ENCODE data around the gene RXYLT1.
"Not testable (repeated sequence)": the region's sequence is repeated elsewhere in the genome, so short reads cannot be mapped to it uniquely, and the experiment has no call there.

DNA sequence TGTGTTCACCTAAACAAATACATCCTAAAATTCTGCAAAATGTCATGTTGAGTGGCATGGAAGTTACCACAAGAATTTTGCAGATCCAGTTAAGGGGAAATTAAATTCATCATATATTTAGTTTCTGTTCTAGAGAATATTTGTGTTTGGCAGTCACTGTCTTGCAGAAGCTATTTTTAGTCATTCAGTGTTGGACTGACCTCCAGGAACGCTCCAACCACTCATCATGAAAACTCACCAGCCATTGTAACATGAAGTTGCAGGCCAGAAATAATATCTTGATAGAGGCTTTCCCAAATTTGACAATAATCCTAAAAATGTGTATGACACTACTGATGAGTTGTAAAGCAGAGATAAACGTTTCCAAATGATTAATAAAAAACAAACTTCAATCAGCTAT lies 35.6 kb upstream of the RXYLT1 start:
- not testable (repeated sequence) for TF ChIP-seq SMAD3 (CRISPR knock-in tag; IDR thresholded peaks at IDR 0.05; ENCODE audit: borderline replicate concordance); ETV6 (CRISPR knock-in tag; IDR thresholded peaks at IDR 0.05); FOXK1 (CRISPR knock-in tag; IDR thresholded peaks at IDR 0.05); NFYB (CRISPR knock-in tag; conservative IDR thresholded peaks at IDR 0.05; ENCODE audit: low read depth); TEAD4 (CRISPR knock-in tag; IDR thresholded peaks at IDR 0.05); FOXP1 (CRISPR knock-in tag; IDR thresholded peaks at IDR 0.05; ENCODE audit: borderline replicate concordance); NR3C1 (CRISPR knock-in tag; conservative IDR thresholded peaks at IDR 0.05; ENCODE audit: low read depth); ZNF121 (CRISPR knock-in tag; IDR thresholded peaks at IDR 0.05); JUN (CRISPR knock-in tag; IDR thresholded peaks at IDR 0.05); RELA (CRISPR knock-in tag; IDR thresholded peaks at IDR 0.05; ENCODE audit: borderline replicate concordance)
- TF ChIP-seq, protein P1, sequence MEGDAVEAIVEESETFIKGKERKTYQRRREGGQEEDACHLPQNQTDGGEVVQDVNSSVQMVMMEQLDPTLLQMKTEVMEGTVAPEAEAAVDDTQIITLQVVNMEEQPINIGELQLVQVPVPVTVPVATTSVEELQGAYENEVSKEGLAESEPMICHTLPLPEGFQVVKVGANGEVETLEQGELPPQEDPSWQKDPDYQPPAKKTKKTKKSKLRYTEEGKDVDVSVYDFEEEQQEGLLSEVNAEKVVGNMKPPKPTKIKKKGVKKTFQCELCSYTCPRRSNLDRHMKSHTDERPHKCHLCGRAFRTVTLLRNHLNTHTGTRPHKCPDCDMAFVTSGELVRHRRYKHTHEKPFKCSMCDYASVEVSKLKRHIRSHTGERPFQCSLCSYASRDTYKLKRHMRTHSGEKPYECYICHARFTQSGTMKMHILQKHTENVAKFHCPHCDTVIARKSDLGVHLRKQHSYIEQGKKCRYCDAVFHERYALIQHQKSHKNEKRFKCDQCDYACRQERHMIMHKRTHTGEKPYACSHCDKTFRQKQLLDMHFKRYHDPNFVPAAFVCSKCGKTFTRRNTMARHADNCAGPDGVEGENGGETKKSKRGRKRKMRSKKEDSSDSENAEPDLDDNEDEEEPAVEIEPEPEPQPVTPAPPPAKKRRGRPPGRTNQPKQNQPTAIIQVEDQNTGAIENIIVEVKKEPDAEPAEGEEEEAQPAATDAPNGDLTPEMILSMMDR (IDR thresholded peaks at IDR 0.05): not testable (repeated sequence)
- TF ChIP-seq, protein P2, sequence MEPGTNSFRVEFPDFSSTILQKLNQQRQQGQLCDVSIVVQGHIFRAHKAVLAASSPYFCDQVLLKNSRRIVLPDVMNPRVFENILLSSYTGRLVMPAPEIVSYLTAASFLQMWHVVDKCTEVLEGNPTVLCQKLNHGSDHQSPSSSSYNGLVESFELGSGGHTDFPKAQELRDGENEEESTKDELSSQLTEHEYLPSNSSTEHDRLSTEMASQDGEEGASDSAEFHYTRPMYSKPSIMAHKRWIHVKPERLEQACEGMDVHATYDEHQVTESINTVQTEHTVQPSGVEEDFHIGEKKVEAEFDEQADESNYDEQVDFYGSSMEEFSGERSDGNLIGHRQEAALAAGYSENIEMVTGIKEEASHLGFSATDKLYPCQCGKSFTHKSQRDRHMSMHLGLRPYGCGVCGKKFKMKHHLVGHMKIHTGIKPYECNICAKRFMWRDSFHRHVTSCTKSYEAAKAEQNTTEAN (CRISPR knock-in tag; IDR thresholded peaks at IDR 0.05): not testable (repeated sequence)
- TF ChIP-seq, protein P3, sequence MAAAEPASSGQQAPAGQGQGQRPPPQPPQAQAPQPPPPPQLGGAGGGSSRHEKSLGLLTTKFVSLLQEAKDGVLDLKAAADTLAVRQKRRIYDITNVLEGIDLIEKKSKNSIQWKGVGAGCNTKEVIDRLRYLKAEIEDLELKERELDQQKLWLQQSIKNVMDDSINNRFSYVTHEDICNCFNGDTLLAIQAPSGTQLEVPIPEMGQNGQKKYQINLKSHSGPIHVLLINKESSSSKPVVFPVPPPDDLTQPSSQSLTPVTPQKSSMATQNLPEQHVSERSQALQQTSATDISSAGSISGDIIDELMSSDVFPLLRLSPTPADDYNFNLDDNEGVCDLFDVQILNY (CRISPR knock-in tag; IDR thresholded peaks at IDR 0.05): not testable (repeated sequence)
